Activated T-cell treated with anti-CD3 and anti-CD28 coated beads, Interleukin-2, amount 50 U/mL, for 24 hours (primary cell): ENCODE results near the gene ZDHHC8.

Experiments
- DNase-seq: peaks from one replicate; pipeline ENCODE4 v3.0.0-alpha.2; 2020
- H3K27ac Mint-ChIP-seq: 2 replicates; pipeline ENCODE4 v1.8.0; 2020; ENCODE audit warnings: mild to moderate bottlenecking, mixed read lengths
- H3K27me3 Mint-ChIP-seq: 2 replicates; pipeline ENCODE4 v1.8.0; 2020; ENCODE audit warnings: mixed read lengths
- H3K36me3 Mint-ChIP-seq: 2 replicates; pipeline ENCODE4 v1.8.0; 2020; ENCODE audit warnings: low read depth, mixed read lengths
- H3K4me1 Mint-ChIP-seq: 2 replicates; pipeline ENCODE4 v1.8.0; 2020; ENCODE audit warnings: low read depth, mixed read lengths
- H3K4me3 Mint-ChIP-seq: 2 replicates; pipeline ENCODE4 v1.8.0; 2020; ENCODE audit warnings: mild to moderate bottlenecking, moderate library complexity, mixed read lengths
- H3K9me3 Mint-ChIP-seq: 2 replicates; pipeline ENCODE4 v1.8.0; 2020; ENCODE audit warnings: mixed read lengths

The ZDHHC8 gene

GRCh38 chr22:20115691-20116375, 15.8 kb upstream of the ZDHHC8 start, which contains the start of gene RANBP1:
Gene RANBP1, plus strand, starts transcription at chr22:20116104. Its CDS starts 81 bp downstream, at chr22:20116185.
- no peak for DNase-seq

GRCh38 chr22:20116376-20116950, 15.1 kb upstream of the ZDHHC8 start:
- Mint-ChIP-seq H3K27me3 (no peaks in the 10 kb centered on the region), H3K27ac (peak overlapping the region; percentile 96), H3K4me1 (peaks cover 64% of the 10 kb centered on the region), H3K9me3 (no peaks in the 10 kb centered on the region), H3K36me3 (peaks cover 92% of the 10 kb centered on the region), H3K4me3 (peak overlapping the region; percentile 90)
- no peak for DNase-seq

More at GRCh38 chr22:20115691-20116375, 15.8 kb upstream of the ZDHHC8 start, which contains the start of gene RANBP1:
- Mint-ChIP-seq H3K4me1 (peaks cover 68% of the 10 kb centered on the region), H3K27ac (peak within 1 kb of the TSS; percentile 96), H3K27me3 (no peaks in the 10 kb centered on the region), H3K4me3 (peak within 1 kb of the TSS; percentile 90), H3K9me3 (no peaks in the 10 kb centered on the region), H3K36me3 (peaks cover 92% of the 10 kb centered on the region)

DNA sequence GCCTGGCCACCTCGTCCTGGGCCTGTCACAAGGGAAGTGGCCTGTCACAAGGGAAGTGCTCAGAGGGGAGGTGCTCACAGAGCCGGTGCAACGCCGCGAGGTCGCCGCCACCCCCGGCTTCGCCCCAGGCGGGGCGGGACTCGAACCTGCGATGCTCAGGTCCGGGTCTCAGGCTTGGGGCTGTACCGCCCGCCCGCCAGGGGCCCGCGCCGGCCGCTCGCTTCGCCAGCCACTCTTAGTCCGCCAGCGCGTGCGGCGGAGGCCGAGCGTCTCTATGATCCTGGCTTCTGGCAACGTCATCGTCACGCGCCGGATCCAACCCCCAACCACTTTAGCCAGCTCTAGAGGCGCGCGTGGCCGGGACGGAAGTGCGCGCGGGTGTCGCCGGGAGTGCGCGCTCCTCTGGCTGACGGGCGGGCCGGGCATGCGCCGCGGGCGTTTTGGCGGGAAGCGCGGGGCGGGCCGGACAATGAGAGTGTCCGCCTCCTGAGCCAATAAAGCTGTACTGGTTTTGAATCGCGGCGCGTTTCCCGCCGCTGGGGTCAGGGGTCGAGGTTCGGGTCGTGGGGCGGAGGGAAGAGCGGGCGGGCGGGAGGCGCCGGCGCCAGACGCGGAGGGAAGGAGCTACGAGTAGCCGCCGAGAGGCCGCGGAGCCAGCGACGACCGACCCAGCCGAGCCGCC, 14.5 kb upstream of the ZDHHC8 start, which contains the start of gene TRMT2A:
TSS of gene TRMT2A (minus strand) at position 276 of the 682 bp plus-strand sequence. CDS start 320 bp downstream, outside the sequence.
- peaks cover 93% of the 10 kb centered on the region for H3K36me3 Mint-ChIP-seq
- H3K9me3 Mint-ChIP-seq = no peaks in the 10 kb centered on the region
- DNase-seq = peak; percentile 98
- peak within 1 kb of the TSS; percentile 96 for H3K27ac Mint-ChIP-seq
- no peaks in the 10 kb centered on the region for H3K27me3 Mint-ChIP-seq
- H3K4me1 Mint-ChIP-seq = peaks cover 65% of the 10 kb centered on the region
- peak within 1 kb of the TSS; percentile 94 for H3K4me3 Mint-ChIP-seq

GRCh38 chr22:20117633-20118299, 13.8 kb upstream of the ZDHHC8 start:
- Mint-ChIP-seq H3K27me3 (no peaks in the 10 kb centered on the region), H3K4me1 (peaks cover 63% of the 10 kb centered on the region), H3K4me3 (peak overlapping the region; percentile 94), H3K27ac (peak overlapping the region; percentile 96), H3K9me3 (no peaks in the 10 kb centered on the region), H3K36me3 (peaks cover 90% of the 10 kb centered on the region)
- peak; percentile 85 for DNase-seq

DNA sequence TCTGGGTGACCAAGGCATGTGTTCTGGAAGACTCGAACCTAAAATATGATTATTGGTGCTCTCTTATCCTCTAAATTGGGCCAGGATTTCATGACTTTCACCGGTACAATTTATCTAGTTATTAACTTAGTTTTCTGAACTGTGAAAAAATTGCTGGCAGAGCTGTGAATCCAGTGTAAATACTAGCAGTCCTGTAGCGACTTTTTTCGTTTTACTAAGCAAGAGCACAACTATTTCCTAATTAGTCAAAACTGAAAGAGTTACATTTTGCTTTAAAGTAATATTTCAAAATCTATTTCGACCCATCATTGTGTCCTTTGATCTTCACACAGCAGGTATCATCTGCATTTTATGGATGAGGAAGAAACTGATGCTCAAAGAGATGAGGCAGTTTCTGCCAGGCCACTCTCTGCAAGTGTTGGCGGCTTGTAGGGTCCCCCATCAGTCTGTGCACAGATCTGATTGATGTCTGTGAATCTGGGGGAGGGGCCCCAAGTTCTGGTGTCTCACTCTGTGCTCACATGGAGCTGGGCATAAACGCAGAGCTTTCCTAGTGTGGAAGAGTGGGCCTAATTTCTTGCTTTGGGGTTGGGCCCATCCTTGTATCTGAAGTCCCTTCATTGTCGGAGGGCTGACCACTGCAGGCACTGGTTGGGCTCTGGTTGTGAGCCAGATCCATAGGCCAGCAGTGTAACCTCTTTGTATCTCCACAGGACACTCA, 13.1 kb upstream of the ZDHHC8 start:
- peak overlapping the region; percentile 94 for H3K4me3 Mint-ChIP-seq
- DNase-seq = no peak
- H3K4me1 Mint-ChIP-seq = peaks cover 60% of the 10 kb centered on the region
- H3K9me3 Mint-ChIP-seq = no peaks in the 10 kb centered on the region
- no peaks in the 10 kb centered on the region for H3K27me3 Mint-ChIP-seq
- peaks cover 85% of the 10 kb centered on the region for H3K36me3 Mint-ChIP-seq
- peak overlapping the region; percentile 96 for H3K27ac Mint-ChIP-seq

DNA sequence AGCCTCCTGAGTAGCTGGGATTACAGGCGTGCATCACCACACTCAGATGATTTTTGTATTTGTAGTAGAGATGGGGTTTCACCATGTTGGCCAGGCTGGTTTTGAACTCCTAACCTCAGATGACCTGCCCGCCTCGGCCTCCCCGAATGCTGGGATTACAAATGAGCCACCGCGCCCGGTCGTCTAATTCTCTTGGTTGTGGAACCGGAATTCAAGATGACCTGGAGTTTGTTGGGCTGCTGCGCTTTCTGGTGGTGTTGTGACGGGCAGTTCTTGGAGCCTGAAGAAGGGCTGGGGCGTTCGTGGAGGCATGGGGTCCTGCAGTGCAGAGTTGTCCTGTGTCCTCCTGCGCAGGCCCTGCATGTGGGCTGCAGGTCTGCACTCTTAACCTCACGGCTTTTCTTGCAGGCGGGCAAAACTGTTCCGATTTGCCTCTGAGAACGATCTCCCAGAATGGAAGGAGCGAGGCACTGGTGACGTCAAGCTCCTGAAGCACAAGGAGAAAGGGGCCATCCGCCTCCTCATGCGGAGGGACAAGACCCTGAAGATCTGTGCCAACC, 9.7 kb upstream of the ZDHHC8 start:
- no peak for DNase-seq
- peak overlapping the region; percentile 42 for H3K4me3 Mint-ChIP-seq
- H3K27me3 Mint-ChIP-seq = no peaks in the 10 kb centered on the region
- peaks cover 85% of the 10 kb centered on the region for H3K36me3 Mint-ChIP-seq
- H3K4me1 Mint-ChIP-seq = peaks cover 44% of the 10 kb centered on the region
- H3K9me3 Mint-ChIP-seq = no peaks in the 10 kb centered on the region
- peak overlapping the region; percentile 64 for H3K27ac Mint-ChIP-seq

GRCh38 chr22:20123366-20124082, 8.1 kb upstream of the ZDHHC8 start:
- H3K36me3 Mint-ChIP-seq = peaks cover 92% of the 10 kb centered on the region
- DNase-seq = no peak
- H3K4me3 Mint-ChIP-seq = no peak overlapping the region
- H3K27me3 Mint-ChIP-seq = no peaks in the 10 kb centered on the region
- H3K27ac Mint-ChIP-seq = peak overlapping the region; percentile 81
- H3K4me1 Mint-ChIP-seq = peaks cover 53% of the 10 kb centered on the region
- H3K9me3 Mint-ChIP-seq = no peaks in the 10 kb centered on the region

GRCh38 chr22:20124083-20124787, 7.4 kb upstream of the ZDHHC8 start:
- H3K9me3 Mint-ChIP-seq = no peaks in the 10 kb centered on the region
- H3K36me3 Mint-ChIP-seq = peaks cover 89% of the 10 kb centered on the region
- peaks cover 54% of the 10 kb centered on the region for H3K4me1 Mint-ChIP-seq
- DNase-seq = no peak
- H3K4me3 Mint-ChIP-seq = no peak overlapping the region
- no peaks in the 10 kb centered on the region for H3K27me3 Mint-ChIP-seq
- peak overlapping the region; percentile 81 for H3K27ac Mint-ChIP-seq

- Mint-ChIP-seq H3K36me3 (peaks cover 76% of the 10 kb centered on the region), H3K27me3 (no peaks in the 10 kb centered on the region), H3K4me1 (peaks cover 49% of the 10 kb centered on the region), H3K4me3 (no peak overlapping the region), H3K9me3 (no peaks in the 10 kb centered on the region), H3K27ac (peak overlapping the region; percentile 63)
- no peak for DNase-seq
These were observed 6.1 kb upstream of the ZDHHC8 start for GRCh38 chr22:20125201-20126174.

GRCh38 chr22:20126284-20127029, 5.1 kb upstream of the ZDHHC8 start:
- Mint-ChIP-seq H3K4me3 (no peak overlapping the region), H3K36me3 (peaks cover 67% of the 10 kb centered on the region), H3K9me3 (no peaks in the 10 kb centered on the region), H3K27ac (peak overlapping the region; percentile 48), H3K27me3 (no peaks in the 10 kb centered on the region), H3K4me1 (peaks cover 43% of the 10 kb centered on the region)
- no peak for DNase-seq

DNA sequence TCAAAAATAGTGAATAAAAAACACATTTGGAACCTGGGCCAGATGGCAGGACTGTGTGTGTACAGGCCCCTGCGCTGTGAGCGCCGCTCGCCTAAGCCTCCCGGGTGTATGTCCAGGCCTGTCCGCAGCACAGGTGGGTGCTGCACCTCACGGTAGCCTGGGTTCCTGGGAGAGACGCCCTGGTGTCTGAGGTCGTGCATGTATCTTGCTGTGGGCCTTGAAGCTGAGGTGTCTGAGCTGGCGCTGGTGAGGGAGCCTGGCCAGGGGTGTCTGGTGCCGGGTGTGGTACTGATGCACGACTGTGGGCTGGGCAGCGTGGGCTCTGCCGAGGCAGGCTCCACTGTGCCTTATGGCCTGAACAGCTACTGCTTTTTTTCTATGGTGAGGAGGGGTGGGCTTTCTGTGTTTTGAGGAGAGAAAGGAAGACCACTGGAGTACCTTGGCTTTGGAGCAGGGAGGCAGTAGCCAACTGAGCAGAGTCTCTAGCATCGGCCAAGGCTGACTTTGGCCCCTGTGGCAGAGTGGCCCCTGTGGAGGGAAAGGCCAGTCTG, 4.2 kb upstream of the ZDHHC8 start:
- H3K27ac Mint-ChIP-seq = peak overlapping the region; percentile 70
- peaks cover 34% of the 10 kb centered on the region for H3K4me1 Mint-ChIP-seq
- DNase-seq = no peak
- no peaks in the 10 kb centered on the region for H3K27me3 Mint-ChIP-seq
- peaks cover 58% of the 10 kb centered on the region for H3K36me3 Mint-ChIP-seq
- no peak overlapping the region for H3K4me3 Mint-ChIP-seq
- no peaks in the 10 kb centered on the region for H3K9me3 Mint-ChIP-seq
